Activated CD8-positive, alpha-beta memory T cell treated with anti-CD3 and anti-CD28 coated beads, Interleukin-2, amount 50 U/mL, for 24 hours (primary cell): ENCODE results near the gene UBTD2.
"Not testable (repeated sequence)": the region's sequence is repeated elsewhere in the genome, so short reads cannot be mapped to it uniquely, and the experiment has no call there.

Experiments
- DNase-seq: peaks from one replicate; pipeline ENCODE4 v3.0.0-alpha.2; 2020; ENCODE audit errors: extremely low read depth

The UBTD2 gene, protein sequence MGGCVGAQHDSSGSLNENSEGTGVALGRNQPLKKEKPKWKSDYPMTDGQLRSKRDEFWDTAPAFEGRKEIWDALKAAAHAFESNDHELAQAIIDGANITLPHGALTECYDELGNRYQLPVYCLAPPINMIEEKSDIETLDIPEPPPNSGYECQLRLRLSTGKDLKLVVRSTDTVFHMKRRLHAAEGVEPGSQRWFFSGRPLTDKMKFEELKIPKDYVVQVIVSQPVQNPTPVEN

DNA sequence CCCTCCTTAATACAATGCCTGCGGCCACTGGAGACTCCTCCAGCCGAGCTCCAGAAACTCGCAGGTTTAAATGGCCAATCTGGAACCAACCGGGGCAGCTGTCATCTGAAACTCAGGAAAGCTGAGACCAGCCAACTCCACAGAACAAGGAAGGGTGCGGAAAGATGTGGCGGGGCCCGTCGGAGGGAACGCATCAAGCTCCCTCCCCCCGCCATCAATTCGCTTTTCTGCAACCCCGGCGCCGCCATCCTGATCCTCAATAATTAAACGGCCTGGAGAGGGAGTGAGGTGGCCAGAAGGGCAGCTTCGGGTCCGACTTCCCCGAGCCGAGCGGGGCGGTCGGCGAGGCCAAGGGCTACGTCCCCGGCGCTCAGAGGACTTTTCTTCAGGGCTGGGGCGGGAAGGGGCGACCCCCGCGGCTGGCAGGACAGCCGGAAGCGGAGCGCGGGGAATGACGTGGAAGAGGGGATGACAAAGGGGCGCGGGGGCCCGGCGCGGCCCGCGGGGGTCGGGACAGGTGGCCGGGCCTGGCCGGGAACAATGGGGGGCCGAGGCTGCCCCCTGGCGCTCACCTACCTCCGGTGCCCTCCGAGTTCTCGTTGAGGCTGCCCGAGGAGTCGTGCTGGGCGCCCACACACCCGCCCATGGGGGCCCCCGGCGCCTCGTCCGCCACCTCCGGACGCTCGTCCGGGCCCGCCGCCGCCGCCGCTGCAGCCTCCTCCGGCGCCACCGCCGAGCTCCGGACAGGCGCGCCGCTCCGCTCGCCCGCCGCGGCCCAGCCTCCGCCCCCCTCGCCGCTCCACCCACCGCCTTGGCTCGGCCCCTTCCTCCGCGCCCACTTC, at the start of gene UBTD2:
UBTD2 (minus strand) TSS at position 745 of the 842 bp plus-strand sequence; CDS start at position 646, 99 bp downstream.
- DNase-seq = peak; percentile 17

DNA sequence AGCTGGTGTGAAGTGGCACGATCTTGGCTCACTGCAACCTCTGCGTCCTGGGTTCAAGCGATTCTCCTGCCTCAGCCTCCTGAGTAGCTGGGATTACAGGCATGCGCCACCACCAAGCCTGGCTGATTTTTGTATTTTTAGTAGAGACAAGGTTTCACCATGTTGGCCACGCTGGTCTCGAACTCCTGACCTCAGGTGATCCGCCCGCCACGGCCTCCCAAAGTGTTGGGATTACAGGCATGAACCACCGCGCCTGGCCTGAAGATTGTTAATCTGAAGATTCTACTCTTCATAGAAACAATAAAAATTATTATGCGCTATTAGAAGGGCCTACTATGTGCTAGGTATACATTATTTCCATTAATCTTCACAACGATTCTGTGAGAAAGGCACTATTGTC, 43.3 kb upstream of the UBTD2 start:
- DNase-seq = not testable (repeated sequence)

DNA sequence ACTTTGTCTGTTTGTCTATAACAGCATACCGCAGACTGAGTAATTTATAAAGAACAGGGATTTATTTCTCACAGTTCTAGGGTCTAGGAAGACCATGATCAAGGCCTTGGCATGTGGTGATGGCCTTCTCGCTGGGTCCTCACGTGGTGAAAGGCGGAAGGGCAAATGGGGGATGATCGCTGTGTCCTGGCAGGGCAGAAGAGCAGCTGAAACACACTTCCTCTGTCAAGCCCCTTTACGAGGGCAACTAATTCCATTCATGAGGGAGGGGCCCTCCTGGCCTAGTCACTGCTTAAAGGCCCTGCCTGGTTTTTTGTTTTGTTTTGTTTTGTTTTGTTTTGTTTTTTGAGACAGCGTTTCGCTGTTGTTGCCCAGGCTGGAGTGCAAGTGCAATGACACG, 41.9 kb upstream of the UBTD2 start:
- no peak for DNase-seq

DNA sequence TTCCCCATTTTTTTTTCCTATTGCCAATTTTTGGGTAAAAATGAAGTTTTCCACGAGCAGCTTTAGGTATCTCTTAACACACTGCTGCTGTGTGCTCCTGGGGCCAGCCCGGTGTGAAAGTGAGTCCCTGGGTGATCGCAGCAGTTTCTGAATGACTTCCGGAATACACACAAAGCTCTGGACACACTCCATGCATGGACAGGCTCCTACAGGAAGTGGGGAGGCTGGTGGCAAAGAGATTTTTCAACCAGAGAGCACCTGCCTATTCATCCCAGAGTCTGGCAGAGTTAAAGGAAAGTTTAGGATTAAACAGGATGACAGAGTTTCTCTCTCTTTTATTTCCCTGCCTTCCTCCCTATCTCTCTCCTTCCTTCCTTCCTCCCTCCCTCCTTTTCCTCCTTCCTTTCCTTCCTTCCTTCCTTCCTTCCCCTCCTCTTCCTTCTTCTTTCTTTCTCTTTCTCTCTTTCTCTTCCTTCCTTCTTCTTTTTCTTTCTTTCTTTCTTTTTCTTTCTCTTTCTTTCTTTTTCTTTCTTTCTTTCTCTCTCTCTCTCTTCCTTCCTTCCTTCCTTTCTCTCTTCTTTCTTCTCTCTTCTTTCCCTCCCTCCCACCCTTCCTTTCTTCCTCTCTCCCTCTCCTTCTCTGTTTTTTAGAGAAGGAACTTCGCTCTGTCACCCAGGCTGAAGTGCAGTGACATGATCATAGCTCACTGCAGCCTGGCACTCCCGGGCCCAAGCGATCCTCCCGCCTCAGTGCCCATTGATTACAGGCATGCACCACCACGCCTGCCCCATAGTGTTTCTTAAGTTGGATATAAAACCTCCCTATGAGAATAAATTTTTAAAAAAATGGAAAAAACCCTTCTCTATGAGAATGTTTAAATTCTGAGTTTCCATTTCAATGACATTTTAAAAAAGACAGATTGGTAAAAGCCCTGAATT, 38.7 kb upstream of the UBTD2 start:
- DNase-seq = no peak

DNA sequence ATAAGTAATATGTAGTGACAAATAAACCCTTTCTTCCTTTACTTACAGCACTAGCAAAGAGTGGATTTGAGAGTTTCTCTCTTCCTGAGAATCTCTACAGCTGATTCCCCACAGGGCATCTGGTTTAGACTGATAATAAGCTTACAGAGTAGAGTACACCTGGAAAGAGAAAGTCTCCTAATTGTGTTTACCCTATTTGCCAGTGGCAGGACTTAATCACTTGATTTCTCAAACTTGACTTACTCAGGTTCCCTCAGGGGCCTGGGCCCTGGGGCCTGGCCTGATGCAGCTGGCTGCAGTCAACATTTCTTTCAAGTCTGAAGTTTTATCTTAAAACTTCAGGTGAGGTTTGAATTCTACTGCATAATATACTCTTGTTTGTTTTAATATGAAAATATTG, 38.0 kb upstream of the UBTD2 start:
- no peak for DNase-seq

DNA sequence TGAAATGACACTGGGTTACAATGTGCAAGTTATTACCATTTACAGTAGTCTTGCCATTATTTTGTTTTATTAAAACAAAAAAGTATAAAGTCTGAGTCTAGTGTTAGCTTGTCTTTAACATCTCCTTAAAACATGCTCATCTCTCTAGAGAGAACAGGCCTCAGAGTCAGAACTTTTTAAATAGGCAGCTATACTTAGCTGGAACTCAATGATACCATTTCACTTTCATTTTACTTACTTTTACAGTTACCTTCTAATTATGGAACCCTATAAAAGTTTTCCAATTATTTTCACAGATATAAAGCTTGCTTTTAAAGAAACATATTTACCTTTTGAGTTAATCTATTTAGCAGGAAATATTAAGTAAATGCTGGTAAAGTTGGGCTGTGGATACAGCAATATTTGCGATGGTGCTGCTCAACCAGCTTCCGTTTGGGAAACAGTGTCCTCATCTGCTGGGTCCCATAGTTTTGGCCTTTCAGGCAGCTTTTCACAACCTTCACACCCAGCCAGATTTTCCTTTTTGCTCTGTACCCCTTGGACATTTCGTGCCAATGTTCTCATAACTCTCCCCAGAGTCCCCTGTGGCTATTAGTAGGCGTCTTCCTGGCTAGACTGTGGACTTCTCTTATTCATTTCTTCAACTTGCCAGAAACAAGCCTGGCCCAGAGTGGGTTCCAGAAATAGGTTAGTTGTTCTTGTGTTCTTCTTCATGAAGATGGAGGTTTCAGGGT, 36.3 kb upstream of the UBTD2 start:
- DNase-seq = no peak

DNA sequence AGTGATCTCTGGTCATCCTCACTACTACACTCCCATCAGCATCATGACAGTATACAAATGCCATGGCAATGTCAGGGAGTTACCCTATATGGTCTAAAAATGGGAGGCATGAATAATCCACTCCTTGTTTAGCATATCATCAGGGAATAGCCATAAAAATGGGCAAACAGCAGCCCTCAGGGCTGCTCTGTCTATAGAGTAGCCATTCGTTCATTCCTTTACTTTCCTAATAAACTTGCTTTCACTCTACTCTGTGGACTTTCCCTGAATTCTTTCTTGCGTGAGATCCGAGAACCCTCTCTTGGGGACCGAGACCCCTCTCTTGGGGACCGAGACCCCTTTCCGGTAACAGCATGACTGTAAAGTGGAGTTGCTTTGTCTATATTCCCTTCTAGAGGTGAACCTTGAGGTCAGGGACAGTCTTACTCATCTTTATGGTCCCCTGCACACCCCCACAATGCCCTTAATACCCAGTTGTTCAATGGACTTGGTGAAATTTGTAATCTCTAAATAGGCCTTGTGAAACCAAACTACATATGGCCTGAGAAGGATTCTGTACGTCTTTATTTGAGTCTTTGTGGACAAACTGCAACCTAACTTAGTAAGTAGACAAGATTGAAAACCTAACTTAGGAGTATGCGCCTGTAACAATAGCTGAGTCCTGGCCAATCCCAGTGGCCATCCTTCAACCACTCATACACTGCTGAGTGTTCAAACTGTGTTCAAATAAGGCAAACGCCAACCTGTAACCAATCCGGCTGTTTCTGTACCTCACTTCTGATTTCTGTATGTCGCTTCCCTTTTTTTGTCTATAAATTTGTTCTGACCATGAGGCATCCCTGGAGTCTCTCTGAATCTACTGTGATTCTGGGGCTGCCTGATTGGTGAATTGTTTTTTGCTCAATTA, 32.3 kb upstream of the UBTD2 start:
- DNase-seq = no peak

DNA sequence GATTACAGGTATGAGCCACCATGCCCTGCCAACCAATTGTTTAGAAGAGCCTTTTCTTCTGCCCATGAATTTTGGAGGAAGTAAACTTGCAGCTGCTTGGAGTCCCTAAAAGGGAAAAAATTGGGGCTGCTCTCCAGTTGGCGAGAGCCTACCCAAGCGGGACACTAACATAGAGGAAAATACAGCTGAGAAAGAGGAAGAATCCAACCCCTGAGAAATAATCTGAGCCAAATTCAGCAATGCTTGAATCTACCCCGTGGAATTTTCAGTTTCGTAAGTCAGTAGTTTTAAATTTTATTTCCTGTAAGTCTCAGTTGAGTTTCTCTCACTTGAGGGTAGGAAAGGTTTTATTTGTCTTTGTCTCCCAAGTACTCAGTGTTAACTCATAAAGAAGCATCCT, 30.4 kb upstream of the UBTD2 start:
- no peak for DNase-seq

DNA sequence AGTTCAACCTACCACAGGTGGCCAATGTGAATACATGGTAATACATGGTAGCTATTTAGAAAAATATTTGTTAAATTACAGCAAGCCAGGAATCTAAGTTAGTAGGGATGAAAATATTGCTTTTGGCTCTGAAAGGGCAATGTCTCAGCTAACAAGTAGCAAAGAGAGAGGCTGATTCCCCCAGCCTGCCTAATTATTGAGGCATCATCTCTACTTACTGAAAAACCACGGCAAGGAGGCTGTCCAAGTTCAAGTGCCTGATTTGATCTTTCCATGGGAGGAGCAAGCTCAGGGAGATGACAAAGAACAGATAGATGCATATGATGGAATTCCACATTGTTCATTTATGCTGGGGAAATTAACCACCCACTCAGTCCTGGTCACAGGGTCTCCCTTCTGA, 28.7 kb upstream of the UBTD2 start:
- no peak for DNase-seq

DNA sequence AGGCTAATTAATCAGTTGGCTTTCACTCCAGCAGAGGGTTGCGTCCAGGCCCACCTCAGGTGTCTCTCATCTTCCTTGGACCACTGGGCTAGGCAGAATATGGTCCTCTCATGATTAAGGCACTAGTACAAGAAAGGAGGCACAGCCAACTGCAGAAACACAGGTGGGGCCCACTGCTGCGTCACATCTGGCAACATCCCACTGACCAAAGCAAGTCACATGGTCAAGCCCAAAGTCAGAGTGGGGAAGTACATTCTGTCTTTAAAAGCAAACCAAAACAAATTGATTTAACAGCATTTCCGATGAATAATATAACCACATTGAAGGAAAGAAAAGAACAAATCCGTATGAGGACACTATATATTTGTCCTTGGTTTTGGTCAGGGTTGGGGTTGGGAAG, 28.0 kb upstream of the UBTD2 start:
- DNase-seq = no peak

DNA sequence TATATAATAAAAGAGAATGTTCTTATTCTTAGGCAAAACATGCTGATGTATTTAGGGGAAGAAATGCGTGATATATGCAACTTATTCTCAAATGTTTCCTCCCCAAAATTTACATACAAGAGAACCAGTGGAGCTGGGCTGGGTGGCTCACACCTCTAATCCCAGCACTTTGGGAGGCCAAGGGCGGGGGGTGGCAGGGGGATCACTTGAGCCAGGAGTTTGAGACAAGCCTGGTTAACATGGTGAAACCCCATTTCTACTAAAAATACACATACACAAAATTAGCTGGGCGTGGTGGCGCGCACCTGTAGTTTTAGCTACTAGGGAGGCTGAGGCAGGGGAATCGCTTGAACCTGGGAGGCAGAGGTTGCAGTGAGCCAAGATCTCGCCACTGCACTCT, 27.5 kb upstream of the UBTD2 start:
- DNase-seq = no peak

DNA sequence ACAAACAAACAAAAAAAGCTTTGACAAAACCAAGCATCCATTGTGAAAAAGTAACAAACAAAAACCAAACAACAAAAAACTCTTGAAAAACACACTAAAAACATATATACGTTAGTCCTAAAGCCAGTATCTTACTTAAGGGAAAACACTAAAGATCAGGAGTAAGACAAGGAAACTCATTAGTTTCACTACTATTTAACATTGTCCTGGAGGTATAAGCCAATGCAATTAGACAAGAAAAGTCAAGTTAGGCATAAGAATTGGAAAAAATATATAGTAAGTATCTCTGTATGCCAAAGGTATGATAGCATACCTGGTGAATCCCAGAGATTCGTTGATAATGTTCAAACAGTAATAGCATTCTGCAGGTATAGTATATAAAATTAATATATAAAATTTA, 21.8 kb upstream of the UBTD2 start:
- DNase-seq = no peak

DNA sequence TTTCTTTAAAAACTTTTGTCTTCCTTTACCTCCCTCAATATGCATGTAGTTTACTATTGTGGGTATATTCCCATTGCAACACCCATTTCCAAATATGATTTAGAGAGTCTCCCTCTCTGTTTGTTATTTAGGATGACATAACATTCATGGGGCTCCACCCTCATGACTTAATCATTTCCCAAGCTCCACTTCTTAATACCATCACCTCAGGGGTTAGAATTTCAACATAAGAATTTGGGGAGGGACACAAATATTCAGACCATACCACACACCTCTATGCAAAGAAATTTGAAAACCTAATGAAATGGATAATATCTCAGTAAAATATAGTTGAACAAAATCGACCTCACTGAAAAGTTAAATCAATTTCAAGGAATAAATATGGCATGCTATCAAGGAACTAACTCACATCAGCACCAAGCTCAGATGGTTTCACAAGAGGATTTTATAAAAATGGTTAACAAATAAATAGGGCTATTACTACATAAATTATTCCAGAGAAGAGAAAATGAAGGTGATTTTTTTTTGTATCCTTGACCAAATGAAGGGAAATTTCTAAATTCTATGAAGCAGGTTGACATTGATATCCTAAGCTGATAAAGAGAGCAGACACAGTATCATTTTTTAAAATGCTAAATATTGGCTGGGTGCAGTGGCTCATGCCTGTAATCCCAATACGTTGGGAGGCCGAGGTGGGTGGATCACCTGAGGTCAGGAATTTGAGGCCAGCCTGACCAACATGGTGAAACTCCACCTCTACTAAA, 20.2 kb upstream of the UBTD2 start:
- no peak for DNase-seq

DNA sequence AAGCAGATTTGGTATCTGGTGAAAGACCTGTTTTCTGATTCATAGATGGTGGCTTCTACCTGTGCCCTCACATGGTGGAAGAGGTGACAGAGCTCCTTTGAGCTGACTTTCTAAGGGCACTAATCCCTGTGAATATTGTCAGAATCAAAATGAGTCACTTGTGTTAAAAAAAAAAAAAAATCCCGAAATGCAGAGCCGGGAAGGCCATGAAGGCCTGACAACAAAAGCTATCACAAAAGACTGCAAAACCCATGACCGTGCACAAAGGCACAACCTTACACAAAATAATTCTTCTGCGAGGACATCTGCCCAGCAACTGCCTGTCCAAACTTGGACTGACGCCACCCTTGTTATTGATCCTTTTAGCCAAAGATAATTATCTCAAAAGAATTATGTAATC, 19.6 kb upstream of the UBTD2 start:
- DNase-seq = no peak

DNA sequence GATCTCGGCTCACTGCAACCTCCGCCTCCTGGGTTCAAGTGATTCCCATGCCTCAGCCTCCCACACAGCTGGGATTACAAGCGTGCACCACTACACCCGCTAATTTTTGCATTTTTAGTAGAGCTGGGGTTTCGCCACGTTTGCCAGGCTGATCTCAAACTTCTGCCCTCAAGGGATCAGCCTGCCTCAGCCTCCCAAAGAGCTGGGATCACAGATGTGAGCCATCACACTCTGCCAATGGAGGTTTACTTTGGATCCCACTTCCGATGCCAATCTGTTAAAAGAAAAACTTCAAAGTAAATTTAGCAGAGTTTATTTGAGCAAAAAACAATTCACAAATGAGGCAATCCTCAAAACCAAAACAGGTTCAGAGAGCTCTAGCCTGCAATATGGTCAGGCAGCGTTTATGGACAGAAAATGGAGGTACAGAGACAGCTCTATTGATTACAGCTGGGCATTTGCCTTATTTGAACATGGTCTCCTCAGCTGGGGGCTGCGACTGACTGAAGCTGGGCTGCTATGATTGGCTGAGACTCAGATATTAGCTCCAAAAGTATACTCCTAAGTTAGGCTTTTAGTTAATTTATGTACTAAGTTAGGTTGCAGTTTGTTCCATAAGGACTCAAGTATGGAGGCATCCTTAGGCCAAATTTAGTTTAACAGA, 18.6 kb upstream of the UBTD2 start:
- no peak for DNase-seq

DNA sequence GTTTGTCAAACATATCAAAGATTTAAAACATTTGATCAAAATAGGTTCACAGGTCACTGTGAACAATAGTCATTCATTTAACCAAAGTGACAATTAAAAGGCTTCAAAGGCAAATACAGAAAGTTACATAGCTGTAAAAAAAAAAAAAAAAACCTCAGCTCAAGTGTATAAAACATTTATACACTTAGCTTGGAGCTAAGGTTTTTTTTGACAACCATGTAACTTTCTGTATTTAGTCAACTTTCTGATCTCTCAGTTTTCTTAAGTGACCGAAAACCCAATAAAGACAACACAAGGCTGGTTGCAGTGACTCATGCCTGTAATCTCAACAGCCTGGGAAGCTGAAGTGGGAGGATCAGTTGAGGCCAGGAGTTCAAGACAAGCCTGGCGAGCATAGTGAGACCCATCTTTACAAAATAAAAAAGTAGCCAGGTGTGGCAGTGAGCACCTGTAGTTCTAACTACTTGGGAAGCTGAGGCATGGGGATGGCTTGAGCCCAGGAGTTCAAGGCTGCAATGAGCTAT, 16.4 kb upstream of the UBTD2 start:
- DNase-seq = no peak

DNA sequence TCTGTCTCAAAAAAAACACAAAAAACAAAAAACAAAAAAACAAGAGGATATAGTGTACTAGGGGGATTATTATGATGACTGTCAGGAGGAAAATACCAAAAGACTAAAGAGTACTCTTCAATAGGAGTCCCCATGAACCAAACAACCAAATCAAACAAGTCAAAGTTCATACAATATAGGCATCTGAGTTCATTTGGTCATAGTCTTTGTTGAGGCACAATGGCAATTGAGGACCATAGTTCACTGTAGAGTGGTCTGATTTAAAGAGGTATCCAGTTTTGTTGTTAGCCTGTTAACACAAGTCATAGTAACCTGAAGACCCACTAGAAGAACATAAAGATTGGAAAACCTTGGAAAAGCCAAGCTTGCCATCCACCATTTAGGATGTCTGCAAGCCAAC, 11.3 kb upstream of the UBTD2 start:
- no peak for DNase-seq

DNA sequence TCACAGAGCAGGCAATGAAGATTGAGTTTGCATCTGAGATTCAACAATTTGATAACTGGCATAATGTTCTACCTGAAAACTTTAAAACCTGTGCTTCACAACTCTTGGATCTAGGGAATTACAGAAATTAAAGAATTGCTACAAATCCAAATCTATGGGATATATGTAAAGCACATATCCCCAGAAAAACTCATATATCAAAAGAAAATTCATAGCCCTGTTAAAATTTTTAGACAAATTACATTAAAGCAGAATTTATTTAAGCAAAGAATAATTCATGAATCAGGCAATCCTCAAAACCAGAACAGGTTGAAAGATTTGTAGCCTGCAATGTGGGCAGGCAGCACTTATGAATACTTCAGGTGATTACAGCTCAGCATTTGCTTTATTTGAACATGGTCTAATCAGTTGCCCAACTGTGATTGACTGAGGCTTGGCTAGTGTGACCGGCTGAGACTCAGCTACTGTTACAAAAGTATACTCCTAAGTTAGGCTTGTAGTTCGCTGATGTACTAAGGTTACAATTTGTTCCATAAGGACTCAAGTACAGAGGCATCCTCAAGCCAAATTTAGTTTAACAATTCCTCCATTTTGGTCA, 10.3 kb upstream of the UBTD2 start:
- no peak for DNase-seq
